H54 (cell line): ENCODE measurements around the gene NAA15.
"Not testable (repeated sequence)": the region's sequence is repeated elsewhere in the genome, so short reads cannot be mapped to it uniquely, and the experiment has no call there.

Source experiments
- DNase-seq: peaks from one replicate; pipeline ENCODE4 v3.0.0; 2011; ENCODE audit warnings: low spot score, mixed read lengths; ENCODE audit not compliant: insufficient read length
- FAIRE-seq: peaks from 3 replicates; lab custom pipeline; 2011; peaks lifted over from hg19 to GRCh38; lab: Jason Lieb, UNC
- POLR2A ChIP-seq: IDR thresholded peaks from 2 replicates; pipeline ENCODE4 v1.6.1; 2011; ENCODE audit warnings: low read depth, mild to moderate bottlenecking, low read length

Gene NAA15

DNA sequence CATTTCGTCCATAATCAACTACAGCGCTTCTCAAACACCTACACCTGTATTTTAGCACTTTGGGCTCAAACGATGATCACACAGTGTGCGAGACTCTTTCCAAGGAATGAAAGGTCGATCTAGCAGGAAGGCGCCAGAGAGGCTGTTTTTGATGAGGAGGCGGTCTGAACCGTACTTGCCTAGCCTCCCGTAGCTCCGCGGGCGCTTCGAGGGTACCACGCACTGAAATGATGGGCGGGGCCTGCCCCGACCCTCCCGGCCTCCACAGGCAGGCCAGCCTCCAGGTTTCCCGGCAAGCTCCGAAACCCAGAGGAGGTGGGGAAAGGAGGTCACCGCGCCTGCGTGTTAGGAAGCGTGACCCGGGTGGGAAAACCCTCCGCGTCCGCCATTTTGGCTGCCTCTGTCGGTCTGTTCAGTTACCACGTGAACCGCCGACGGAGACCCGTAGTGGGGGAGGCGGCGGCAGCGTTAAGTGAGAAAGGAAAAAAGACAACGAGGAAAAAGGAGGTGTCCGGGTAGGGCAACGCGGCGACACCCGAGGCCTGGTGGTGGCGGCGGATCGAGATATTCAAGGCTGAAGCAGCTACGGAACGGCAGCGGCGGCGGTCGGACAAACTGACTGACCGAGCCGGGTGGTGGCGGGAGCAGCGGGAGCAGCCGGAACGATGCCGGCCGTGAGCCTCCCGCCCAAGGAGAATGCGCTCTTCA is at the start of gene NAA15:
Gene NAA15 (plus strand): TSS at position 393 of the 708 bp plus-strand sequence. CDS start 273 bp downstream, at position 666.
- peak; percentile 36 for FAIRE-seq
- DNase-seq: peak; percentile 52
- TF ChIP-seq POLR2A: peak; percentile 50

DNA sequence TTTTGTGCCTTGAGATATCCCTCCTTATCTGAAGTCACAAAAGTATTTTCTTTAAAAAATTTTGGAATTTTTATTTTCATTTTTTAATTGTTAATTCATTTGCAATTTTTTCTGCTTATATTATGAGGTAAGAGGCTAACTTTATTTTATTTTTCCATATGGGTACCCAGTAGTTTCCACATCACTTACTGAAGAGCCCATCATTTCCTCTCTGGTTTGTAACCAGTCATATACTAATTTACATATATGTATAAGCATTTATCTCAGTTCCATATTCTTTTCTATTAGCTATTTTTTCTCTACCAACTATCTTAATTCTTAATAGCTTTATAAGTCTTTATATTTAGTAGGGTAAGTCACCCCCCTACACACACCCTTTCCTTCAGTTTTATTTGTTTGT is 48.3 kb upstream of the NAA15 start:
- FAIRE-seq (no peak), DNase-seq (no peak)
- TF ChIP-seq POLR2A: no peak

GRCh38 chr4:139253713-139254112 is 47.6 kb upstream of the NAA15 start:
- no peak for FAIRE-seq
- DNase-seq: no peak
- no peak for TF ChIP-seq POLR2A

GRCh38 chr4:139255581-139255980 is 45.7 kb upstream of the NAA15 start:
- not testable (repeated sequence) for DNase-seq, FAIRE-seq

GRCh38 chr4:139256349-139256748 is 45.0 kb upstream of the NAA15 start:
- FAIRE-seq: no peak

DNA sequence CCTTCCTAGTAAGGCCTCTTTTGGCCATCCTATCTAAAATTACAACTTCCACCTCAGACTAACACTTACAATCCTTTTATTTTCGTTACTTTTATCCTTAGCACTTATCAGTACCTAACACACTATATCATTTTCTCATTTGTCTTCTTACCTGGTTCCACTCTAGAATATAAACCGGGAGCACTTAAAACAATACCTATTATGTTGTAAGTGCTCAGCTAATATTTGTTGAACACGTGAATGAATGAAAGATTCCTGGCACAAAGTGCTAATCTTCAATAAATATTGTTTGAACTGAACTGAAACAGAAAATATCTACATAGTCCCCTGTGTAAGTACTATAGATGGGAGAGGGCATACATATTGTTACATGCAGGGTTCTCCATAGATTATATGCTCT is 35.7 kb upstream of the NAA15 start:
- DNase-seq (no peak), FAIRE-seq (no peak)
- TF ChIP-seq POLR2A: no peak

More at GRCh38 chr4:139256349-139256748, 45.0 kb upstream of the NAA15 start:
- TF ChIP-seq POLR2A: no peak
- DNase-seq: no peak

DNA sequence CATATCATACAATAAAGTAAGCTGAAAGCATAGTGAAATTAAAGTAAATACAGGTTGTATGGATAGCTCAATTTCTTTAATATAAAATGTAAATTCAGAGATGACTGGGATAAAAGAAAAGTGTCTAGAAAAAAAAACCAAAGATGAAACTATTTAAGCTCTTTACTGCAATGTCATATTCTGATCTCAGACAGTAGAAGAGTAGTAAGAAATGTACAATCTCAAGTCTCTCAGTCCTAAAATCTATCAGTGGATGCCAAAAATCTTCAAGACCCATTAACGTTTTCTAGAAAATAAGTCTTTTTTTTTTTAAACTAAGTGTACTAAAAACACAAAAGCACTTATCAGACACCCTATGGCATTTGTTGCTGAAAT is 35.1 kb upstream of the NAA15 start:
- no peak for TF ChIP-seq POLR2A
- DNase-seq (no peak), FAIRE-seq (no peak)

DNA sequence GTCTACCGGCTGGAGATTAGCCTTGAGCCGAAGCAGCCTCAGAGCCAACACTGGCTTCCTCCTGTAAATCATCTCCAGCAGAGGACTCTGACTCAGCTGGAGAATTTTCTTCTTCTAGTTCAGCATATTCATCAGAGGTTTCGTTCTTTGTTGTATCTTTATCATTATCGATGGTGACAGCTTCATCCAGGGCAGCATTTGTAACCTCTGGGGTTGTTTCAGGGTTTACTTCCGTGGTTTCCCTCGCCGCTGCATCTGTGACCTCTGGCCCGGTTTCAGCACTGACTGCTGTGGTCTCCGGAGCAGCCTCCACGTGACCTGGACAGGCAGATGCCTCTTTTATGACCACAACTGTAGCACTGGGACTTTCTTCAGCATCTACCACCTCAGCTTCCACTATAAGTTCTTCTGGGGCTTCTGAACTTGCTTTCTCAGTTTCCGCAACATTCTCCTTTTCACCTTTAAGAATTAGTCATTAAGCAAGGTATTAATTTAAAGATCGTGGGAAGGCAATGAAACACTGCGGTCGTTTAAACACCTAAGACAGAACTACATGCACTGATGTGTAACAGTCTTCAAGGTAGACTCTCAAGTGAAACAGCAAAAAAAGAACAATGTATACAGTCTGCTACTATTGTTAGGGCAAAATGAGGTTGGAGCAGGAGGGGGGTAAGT is 34.6 kb upstream of the NAA15 start:
- no peak for TF ChIP-seq POLR2A
- DNase-seq (peak; percentile 23), FAIRE-seq (peak; percentile 84)

DNA sequence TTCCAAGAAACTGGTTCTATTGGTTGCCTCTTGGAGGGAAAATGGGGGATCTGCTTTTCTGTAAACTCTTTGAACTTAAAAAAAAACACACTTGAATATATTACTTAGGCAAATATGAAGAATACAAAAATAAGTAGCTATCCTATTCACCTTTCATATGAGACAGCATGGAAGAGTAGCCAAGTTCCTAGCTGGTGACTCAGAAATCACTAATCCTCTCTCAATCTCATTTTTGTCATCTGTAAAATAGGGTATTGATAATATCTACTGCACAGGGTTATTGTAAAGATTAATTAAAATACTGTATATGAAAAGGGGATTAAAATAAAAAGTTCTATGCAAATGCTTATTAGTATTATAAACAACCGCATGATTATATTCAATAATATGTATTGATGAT is 34.0 kb upstream of the NAA15 start:
- FAIRE-seq (no peak), DNase-seq (no peak)
- TF ChIP-seq POLR2A: no peak

GRCh38 chr4:139273835-139274234 is 27.5 kb upstream of the NAA15 start:
- DNase-seq (no peak), FAIRE-seq (no peak)
- TF ChIP-seq POLR2A: no peak

DNA sequence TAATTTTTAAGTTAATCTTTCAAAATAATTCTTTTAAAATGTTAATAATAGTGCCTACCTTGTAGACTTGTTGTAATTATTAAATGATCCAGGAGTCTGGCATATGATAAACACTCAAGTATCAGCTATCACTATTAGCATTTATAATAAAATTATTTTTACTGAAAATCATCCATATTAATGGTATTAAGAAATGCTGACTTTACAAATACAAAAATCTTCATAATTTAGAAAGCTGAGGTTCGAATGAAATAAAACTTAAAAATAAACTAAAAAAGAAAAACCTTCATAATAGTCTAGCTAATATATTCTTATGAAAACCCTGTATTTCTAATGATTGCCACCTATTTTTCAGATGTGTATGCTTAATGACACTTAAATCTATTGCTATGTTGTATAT is 26.5 kb upstream of the NAA15 start:
- DNase-seq (no peak), FAIRE-seq (no peak)
- TF ChIP-seq POLR2A: no peak

- FAIRE-seq (no peak), DNase-seq (no peak)
- no peak for TF ChIP-seq POLR2A
These were observed 26.0 kb upstream of the NAA15 start for GRCh38 chr4:139275281-139275735.

DNA sequence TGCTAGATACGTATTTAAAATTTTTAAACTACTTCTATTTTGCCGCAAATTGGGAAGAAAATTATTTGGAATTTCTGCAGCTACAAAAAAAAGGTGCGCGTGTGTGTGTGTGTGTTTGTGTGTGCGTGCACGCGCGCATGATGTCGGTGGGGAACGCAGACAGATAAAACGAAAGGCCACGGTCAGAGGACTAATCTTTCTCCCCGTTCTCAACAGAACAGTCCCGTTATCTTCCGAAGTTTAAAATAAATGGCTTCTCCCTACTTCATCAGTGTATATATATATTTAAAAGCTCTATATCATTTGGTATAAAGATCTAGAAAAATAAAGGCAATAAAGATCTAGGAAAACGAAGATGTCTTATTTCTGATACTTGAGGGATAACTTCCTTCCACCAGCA is 22.8 kb upstream of the NAA15 start:
- FAIRE-seq (no peak), DNase-seq (no peak)
- no peak for TF ChIP-seq POLR2A

GRCh38 chr4:139278912-139279759 is 22.2 kb upstream of the NAA15 start:
- no peak for TF ChIP-seq POLR2A
- no peak for DNase-seq
- no peak for FAIRE-seq
